ENCODE results near the gene TTC21A.

TTC21A gene

DNA sequence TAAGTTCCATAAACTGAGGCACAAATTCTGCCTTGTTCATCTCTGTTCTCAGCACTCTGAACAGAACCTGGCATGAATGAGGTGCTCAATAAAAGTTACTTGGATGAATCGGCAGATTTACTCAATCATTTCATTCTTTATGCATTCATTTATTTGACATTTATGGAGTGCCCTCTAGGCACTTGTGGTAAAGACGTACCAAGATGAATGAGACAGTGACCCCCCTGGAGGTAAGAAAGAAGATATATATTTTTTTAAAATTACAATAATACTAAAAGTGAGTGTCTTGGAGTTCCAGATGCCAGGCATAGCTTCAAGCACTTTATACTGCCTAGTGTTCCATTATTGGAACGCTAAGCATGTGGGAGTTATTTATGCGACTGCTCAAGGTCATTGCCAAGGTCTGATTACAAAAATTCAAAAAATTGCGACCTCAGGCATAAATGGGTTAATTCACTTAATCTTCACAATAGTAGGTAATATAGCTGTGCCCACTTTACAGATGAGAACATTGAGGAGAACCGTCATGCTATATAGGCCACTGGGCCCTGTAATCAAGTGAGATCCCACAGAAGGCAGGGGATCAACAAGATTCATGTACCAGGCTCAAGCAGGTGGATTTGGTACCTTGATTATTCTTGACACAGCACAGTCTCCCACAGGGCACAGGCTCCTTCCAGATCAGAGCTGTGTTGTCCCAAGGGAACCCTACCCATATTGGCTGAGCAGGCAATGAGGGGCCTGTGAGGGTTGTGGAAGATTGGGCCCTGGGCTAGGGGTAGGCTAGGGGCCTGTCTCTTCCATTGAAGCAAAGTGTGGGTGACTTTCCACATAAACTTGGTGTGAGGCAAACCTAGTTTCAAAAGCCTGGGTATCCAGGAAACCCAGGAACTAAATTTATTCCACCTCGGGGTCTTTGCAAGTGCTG lies 74.2 kb downstream of the TTC21A start:
- no peak for DNase-seq

DNA sequence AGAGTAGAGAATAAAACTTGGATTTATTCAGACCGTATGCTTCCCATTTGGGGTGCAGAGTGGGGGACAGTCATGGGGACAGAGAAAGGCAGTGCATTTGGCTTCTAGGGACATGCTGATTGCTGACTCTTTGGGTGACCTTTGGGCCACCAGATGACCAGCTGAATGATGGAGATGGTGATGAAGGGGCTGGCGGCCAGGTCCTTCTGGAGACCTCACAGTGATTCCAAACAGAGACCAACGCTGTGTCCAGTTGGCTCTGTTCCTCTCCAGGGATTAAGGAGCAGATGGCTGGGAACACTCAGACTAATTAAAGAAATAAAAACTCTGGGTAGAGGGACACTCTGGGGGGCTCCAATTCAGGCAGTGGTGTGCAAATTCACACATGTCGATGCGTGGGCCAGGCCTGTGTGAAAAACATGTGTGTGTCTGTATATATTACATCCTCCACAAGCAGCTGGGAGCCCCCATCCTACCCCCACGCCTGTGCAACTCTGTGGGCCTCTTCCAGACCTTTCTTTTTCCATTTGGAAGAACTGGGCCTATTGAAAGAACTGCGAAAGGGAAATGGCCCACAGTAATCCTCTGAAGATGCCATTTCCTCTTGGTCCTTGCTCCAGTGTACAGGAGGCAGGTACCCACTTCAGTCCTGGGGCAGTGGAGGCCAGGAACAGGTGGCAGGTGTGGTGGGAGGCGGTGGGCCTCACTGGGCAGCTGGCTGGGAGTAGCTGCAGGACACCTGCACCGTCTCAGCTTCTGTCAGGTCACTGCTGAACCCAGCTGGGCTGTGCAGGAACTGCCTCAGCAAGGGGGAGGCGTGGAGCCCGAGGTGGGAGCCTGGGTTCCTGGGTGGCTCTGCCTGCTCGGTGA lies 76.0 kb downstream of the TTC21A start:
- no peak for DNase-seq

DNA sequence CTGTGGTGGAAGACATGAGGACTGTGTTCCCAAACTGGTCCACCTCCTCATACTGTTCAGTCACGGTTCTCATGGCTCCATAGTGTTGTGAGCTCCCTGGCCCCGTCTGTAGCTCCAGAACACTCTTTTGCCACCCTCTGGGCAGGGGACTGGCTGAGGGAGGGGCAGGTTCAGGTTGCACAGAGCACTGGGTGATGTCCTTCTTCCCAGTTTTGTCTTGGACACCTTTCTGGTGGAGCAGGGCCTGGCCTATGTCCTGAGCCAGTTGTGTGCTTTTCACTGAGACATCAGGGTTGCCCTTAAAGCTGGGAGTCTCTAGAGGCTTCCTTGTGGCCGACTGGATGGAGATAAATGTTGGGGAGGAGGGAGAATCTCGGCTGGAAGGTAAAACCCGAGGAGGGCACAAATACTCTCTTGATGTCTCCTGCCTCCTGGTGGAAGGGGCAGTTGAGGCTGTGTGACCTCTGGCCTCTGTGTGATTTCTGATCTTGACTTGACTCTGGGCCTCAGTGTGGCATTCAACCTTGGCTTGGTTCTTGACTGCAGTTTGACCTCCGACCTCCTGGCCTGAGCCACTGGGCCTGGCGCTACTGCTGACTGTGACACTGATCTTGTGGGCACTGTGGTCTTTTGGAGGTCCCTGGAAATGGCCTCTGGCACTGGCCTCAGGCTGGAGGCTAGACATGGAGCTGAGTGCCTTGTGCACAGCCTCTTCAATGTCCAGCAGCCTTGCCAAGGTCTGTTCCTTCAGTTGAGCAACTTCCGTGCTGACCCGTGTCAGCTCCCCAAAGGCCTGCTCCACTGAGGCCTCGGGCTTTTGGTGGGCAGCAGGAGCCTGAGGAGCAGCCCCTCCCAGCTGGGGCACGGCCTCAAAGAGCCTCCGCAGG lies 76.8 kb downstream of the TTC21A start:
- DNase-seq = no peak

DNA sequence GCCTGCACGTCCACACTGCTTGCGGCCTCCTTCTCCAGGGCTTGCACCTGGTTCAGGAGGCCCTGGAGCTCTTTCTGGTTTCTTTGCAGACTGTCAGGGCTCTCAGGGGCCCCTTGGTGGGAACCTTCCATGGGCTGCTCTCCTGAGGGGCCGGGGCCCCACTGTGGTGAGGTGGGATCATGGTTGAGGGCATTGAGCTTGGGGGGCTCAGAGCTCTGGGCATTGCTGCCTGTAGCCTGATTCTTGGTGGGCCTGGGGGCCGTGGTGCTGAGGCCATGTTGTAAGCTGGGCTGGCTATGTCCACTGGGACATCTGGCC lies 77.4 kb downstream of the TTC21A start:
- no peak for DNase-seq

DNA sequence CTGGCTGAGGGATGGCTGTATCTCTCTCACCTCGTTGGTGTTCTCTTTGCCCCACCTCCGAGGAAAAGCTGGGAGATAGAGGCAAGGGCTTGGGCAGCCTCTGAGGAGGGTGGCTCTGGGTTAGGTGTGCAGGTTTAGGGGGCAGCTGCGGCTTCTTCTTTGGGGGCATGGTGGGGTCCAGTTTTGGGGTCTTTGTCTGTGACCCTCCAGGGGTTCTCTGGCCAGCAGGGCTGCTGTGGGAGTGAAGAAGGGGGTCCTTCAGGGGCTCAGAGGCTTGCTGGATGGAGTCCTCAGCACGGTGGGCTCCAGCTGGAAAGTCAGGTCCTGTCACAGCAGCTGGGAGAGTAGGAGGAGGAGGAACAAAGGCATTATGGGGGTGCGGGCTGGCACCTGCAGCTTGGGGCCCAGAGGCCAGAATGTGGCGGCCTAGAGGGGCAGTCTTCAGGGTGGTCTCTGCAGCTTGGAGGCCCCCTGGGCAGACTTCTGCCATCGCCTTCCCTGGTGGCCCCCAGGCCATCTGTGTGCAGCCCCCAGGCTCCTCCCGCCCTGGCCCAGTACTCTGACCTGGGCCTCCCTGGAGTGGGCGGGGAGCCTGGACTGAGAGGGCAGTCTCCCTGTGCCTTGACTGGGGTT lies 78.0 kb downstream of the TTC21A start:
- DNase-seq = no peak

DNA sequence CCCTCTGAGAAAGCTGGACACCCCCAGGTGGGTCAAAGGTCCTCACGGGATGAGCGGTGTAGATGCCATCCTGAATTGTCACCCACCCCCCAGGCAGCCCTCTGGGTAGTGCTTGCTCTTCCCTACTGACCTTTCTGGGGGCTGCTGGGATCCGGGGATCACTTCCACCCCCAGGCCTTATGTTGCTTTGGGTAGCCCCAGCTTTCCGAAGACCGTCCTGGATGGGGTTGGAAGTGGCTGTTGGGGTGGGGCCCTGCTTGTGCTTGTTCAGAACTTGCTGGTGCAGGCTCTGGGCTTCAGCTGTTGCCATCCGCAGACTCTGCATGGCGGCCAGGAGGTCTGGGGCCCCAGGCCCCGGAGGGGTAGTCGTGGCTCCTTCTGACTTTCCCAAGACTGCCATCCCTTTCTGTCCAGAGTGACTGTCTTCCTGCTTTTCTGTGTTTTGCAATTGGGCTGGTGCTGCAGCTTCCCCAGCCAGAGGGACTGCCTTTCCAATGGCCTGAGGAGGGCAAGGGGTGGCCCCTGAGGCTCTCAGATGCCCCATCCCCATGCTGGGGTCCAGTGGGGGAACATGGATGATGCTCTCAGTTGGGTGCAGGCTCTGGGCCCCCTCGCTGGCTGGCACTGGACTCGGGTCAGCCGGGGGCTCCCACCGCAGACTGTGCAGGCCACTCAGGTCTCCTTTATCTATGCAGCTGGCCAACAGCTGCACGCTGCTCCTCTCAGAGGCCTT lies 78.6 kb downstream of the TTC21A start:
- no peak for DNase-seq

DNA sequence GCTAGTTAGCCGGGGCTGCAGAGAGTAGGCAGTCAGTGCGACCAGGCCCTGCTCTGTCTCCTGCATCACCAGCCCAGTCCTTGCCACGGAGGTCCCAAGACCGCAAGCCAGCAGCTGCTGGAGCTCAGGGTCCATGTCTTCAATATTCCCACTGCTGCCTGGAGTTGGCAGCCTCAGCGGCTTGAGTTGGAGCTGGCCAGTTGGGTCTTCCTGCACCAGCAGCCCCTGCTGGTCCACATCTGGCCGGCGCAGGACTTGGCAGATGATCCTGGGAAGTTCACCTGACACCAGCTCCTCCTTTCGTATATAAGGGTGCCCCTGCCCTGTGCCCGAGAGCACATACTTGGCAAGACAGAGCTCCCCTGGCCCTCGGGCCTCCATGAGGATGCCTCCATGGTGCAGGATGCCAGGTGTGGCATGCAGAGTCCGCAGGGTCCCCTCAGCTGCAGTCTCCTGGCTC lies 79.2 kb downstream of the TTC21A start:
- no peak for DNase-seq

DNA sequence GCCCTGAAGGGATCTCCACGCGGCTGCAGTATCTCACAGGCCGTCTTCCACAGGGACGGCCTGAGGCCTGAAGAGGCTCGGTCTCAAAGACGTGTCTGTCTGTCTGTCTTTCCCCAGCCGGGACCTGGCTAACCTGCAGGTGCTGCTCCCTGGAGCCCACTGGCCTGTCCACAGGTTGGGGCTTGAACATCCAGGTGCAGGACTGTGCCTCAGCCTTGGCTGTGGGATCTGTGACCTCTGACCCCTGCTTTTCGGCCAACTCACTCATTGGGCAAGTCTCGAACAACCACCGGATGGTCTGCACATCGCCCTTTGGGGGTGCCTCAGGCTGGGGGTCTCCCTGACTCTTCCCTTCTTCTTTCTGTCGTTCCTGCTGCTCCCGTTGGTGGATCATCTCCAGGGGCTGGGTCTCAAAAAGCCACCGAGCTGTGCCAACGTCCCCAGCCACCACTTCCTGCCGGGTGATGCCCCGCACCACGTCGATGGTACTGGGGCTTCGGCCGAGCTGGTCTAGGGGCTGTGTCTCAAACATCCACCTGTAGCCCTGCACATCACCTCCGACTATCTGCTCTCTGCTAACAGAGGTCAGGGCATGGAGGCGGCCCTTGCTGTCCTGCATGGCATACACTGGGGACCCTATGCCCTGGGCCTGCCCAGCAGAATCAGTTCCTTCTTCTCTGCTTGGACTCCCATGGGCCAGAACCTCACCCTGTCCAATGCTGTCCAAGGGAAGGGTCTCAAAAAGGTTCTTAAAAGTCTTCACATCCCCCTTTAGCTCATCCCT lies 80.1 kb downstream of the TTC21A start:
- DNase-seq = no peak
